BJ (cell line): ENCODE measurements around the gene PTK7. TPM values are rescaled to one million over a fixed set of nuclear protein-coding genes. Genes with fewer than 3 reads are reported as not detected.

Source experiments
- CTCF ChIA-PET: fragments of 350-600 bp; formaldehyde crosslinking; extraction: SDS; loops from one replicate; lab custom pipeline; 2021; ENCODE audit warnings: antibody characterized with exemption, inconsistent platforms; lab: Yijun Ruan, JAX
- POLR2A ChIA-PET: fragments of 300-600 bp; sonication (Branson Sonifier 250); formaldehyde crosslinking; extraction: SDS; loops from one replicate; lab custom pipeline; 2021; ENCODE audit warnings: antibody characterized with exemption; lab: Charles Lee
- DNase-seq: peaks from one replicate; pipeline ENCODE4 v3.0.0-alpha.2; 2011; ENCODE audit warnings: low read depth
- H3K27me3 ChIP-seq: 2 replicates; pipeline ENCODE4 v1.6.0; 2011; ENCODE audit warnings: low read length; ENCODE audit not compliant: control insufficient read depth, insufficient read depth
- H3K36me3 ChIP-seq: 2 replicates; pipeline ENCODE4 v1.5.1; 2011; ENCODE audit warnings: low read length; ENCODE audit not compliant: control insufficient read depth, insufficient read depth
- H3K4me3 ChIP-seq: 2 replicates; pipeline ENCODE4 v1.5.1; 2011; ENCODE audit warnings: low read depth, mild to moderate bottlenecking, control low read depth, low read length
- polyA plus RNA-seq: library from polyadenylated mRNA; depleted of rRNA; stranded (reverse); fragments of >200 nt; gene quantifications from 2 replicates; pipeline ENCODE4 v1.2.3, GENCODE V29; 2011
- TF ChIP-seq, protein P1 (sequence below): IDR thresholded peaks from 2 replicates; pipeline ENCODE4 v1.5.1; 2011; ENCODE audit warnings: low read depth, mild to moderate bottlenecking, control low read depth, inconsistent platforms, low read length, moderate library complexity; ENCODE audit not compliant: insufficient read depth

Gene PTK7
- polyA plus RNA-seq, 1 experiment = 362 TPM

DNA sequence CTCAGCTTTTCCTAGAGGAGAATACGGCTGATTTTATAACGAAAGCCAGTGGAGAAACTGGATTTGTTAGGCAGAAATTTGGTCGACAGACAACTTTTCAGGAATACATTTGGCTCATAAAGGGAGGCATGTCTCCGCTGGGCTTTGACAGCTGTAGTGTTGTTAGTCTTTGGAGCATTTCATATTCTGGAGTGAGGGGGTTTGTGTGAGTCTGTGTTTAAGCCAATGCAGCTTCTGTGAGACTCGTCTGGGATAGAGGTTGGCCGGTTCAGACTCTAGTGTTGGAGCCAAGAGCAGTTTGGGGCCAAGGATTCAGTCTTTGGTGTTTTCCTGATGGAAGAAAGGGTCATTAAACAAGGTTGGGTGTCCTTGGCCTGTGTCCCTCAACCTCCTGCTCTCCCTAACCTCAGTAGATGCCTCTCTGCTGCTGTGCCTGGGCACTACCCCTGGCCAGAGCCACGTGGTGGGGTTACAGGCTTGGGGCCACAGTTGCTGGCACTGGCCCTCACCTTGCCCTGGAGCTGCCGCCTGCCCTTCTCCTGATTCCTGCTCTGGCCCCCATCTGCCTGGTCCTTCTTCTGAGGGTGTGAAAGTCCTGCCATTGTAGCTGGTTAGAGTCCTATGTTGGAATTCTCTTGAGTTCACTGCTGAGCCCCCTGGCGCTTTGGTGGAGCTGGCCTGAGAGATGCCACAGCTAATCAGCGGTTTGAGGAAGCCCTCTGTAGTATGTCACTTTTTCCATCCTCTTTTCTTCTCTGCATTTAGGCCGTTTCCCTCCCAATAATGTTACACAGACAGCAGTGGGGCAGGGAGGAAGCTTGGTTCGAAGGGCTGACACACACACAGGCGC lies 6.9 kb downstream of the PTK7 start:
- POLR2A ChIA-PET = no interaction called here
- TF ChIP-seq, protein P1, sequence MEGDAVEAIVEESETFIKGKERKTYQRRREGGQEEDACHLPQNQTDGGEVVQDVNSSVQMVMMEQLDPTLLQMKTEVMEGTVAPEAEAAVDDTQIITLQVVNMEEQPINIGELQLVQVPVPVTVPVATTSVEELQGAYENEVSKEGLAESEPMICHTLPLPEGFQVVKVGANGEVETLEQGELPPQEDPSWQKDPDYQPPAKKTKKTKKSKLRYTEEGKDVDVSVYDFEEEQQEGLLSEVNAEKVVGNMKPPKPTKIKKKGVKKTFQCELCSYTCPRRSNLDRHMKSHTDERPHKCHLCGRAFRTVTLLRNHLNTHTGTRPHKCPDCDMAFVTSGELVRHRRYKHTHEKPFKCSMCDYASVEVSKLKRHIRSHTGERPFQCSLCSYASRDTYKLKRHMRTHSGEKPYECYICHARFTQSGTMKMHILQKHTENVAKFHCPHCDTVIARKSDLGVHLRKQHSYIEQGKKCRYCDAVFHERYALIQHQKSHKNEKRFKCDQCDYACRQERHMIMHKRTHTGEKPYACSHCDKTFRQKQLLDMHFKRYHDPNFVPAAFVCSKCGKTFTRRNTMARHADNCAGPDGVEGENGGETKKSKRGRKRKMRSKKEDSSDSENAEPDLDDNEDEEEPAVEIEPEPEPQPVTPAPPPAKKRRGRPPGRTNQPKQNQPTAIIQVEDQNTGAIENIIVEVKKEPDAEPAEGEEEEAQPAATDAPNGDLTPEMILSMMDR = no peak
- CTCF ChIA-PET = interaction anchor here (2.6 kb wide), 1 partner anchor 47 kb away, joined by 12 read pairs; no protein-coding TSS in a partner anchor
- no peak for DNase-seq
- no peaks in the 10 kb centered on the region for H3K36me3 ChIP-seq
- no peak overlapping the region for H3K4me3 ChIP-seq
- no peaks in the 10 kb centered on the region for H3K27me3 ChIP-seq

DNA sequence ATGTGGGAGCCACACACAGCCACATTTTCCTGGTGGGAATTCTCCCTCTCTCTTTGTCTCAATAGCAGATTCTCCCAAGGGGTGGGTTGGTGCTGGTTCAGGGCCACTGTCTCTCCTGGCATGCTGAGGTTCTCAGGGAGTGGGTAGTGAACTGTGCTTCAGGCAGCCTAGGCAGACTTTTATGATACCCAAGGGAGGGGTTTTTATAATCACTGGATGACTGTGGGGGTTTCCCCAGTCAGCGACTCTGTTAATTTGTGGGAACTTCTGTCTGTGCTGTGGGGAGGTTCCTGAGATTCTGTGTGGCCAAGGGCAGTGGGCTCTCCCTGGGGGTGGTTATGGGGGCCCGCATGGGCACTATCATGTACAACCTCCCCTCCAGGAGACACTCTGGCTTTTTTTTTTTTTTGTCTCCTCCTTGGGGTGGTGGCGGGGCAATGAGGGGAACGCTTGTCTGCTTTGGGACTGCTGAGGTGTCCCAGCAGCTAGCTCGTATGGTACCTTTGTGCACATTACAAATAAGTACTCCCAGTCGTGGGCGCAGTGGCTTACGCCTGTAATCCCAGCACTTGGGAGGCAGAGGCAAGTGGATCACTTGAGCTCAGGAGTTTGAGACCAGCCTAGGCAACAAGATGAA lies 10.0 kb downstream of the PTK7 start:
- no peaks in the 10 kb centered on the region for H3K27me3 ChIP-seq
- no peaks in the 10 kb centered on the region for H3K36me3 ChIP-seq
- H3K4me3 ChIP-seq = no peak overlapping the region
- TF ChIP-seq, protein P1 = no peak
- POLR2A ChIA-PET = no interaction called here
- DNase-seq = no peak
- CTCF ChIA-PET = interaction anchor here (1.5 kb wide), 1 partner anchor 37 kb away, joined by 3 read pairs; no protein-coding TSS in a partner anchor

DNA sequence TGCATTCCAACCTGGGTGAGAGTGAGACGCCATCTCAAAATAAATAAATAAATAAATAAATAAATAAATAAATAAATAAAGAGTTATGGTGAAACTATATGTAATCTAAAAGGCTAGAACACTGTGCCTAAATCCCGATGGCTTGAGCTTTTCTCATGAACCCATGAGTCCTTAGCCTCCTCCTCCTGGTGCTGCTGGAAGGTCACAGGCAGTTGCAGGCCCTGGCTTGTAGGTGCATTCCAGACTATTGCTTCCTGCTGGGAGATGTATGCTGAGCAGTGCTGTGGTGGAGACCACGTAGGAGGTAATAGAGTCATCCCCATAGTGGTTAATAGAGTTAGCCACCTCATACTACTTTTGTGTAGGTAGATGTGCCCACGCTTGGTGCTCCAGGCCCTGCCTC lies 12.5 kb downstream of the PTK7 start:
- Histone ChIP-seq H3K36me3 (no peaks in the 10 kb centered on the region), H3K27me3 (no peaks in the 10 kb centered on the region), H3K4me3 (no peak overlapping the region)
- POLR2A ChIA-PET = no interaction called here
- TF ChIP-seq, protein P1 = no peak
- CTCF ChIA-PET = interaction anchor here (1.0 kb wide), 1 partner anchor 55 kb away, joined by 3 read pairs; no protein-coding TSS in a partner anchor
- no peak for DNase-seq

DNA sequence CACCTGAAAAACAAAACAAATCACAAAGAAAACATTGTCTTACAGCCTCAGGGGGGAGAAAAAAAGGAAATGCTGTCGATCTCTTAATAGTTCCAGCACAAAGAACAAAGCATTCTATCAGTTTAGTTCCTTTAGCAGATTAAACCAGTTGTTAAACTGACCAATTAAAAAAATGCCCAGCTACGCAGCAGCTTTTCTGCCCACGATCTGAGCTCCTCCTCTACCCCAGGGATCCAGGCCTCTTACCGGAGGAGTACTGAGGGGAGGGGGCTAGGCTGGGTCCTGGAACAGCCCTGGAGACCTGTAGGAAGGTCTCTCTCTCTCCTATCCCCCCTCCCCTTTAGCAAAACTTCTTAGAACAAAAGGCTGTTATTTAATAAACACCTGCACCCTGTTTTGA lies 13.4 kb downstream of the PTK7 start:
- Histone ChIP-seq H3K27me3 (no peaks in the 10 kb centered on the region), H3K36me3 (no peaks in the 10 kb centered on the region), H3K4me3 (no peak overlapping the region)
- no peak for DNase-seq
- ChIA-PET POLR2A (no interaction called here), CTCF (interaction anchor here (1.3 to 1.9 kb wide), 3 partner anchors 13 to 40 kb away, joined by 3 to 8 read pairs (median 4); partner anchors contain the start of gene PTK7)
- TF ChIP-seq, protein P1 = no peak
